Activated CD8-positive, alpha-beta memory T cell treated with anti-CD3 and anti-CD28 coated beads, Interleukin-2, amount 50 U/mL, for 4 hours (primary cell): Measurements from ENCODE around the gene ODAD3.
"Not testable (repeated sequence)": the region's sequence is repeated elsewhere in the genome, so short reads cannot be mapped to it uniquely, and the experiment has no call there.

Experiments used
- DNase-seq: peaks from one replicate; pipeline ENCODE4 v3.0.0-alpha.2; 2020

Gene ODAD3

DNA sequence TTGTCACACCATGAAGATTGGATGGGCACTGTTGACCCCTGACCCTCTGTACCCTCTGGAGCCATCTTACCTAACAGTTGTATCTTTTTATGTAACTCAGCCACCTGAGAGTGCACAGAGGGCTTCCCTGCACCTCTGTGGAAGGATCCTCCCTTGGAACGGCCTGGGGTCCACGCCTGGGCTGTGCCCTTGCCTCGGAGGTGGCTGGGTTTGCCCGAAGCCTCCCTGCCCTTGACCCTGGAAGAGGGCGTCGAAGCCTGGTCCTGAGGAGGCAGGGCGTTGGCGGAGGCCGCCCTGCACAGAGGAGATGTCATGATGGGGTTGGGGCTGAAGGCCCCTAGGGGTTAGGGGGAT lies 241 bp downstream of the ODAD3 start:
- no peak for DNase-seq

- not testable (repeated sequence) for DNase-seq
These were observed 1.4 kb downstream of the ODAD3 start for GRCh38 chr19:11433526-11433925.

- DNase-seq: no peak
These were observed 8.3 kb downstream of the ODAD3 start for GRCh38 chr19:11426656-11427055.

GRCh38 chr19:11425719-11426457 lies 9.0 kb downstream of the ODAD3 start:
- no peak for DNase-seq

DNA sequence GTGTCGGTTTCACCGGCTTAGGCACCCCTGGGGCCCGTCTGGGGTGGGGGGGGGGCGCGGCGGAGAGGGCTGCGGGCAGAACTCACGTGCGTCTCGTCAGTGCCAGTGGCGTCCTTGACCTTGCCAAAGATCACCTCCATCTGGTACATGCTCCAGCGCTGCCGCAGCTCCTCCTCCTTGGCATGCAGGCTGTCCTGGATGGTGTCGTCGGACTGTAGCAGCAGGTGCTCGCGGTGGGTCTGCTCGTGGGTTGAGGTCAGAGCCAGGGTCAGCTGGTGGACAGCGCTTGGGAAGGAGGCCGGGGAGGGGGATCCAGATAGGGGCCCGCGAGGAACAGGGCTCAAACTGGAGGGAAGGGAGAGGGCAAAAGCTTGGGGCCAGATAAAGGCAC lies 11.1 kb downstream of the ODAD3 start:
- DNase-seq: no peak

- no peak for DNase-seq
These were observed 11.6 kb downstream of the ODAD3 start for GRCh38 chr19:11423164-11423790.

DNA sequence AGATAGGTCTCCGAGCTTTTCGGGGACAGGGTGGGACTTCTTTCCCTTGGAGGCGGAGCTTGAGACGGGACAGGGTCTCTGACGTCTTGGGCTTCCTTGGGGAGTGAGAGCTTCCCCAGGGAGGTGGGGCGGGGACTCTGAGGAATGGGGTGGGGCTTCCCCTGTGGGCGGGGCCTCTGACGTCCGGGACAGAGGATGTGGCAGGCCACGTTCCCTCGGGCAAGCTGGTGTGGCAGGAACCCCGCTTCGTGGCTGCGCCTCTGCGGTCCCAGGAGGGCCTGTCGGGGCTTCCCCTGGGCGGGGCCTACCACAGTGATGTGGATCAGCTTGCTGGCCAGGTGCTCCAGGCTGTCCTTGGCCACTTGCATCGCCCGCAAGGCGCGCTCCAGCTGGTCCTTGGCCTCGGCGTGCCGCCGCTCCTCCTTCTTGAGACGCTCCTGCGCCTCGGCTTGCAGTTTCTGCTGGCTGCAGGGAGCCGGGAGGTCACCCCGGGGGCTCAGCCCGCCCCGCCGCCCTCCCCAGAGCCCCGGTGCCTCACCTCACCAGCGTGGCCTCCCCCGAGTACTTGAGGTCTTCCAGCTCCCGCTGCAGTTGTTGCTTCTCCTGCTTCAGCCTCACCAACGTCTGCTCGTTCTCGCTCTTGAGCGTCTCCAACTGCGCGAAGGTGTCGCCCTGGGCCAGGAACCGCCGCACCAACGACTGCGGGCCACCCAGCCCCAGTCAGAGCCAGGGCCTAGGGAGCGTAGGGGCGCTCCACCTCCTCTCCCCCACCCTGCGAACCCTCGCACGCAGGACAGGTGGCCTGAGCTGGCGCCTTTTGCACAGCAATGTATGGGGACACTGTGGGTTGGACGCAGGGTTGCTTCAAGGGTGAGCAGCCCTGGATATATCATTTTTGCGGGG lies 12.5 kb downstream of the ODAD3 start:
- peak; percentile 50 for DNase-seq

- DNase-seq: no peak
These were observed 13.4 kb downstream of the ODAD3 start for GRCh38 chr19:11421371-11422098.

DNA sequence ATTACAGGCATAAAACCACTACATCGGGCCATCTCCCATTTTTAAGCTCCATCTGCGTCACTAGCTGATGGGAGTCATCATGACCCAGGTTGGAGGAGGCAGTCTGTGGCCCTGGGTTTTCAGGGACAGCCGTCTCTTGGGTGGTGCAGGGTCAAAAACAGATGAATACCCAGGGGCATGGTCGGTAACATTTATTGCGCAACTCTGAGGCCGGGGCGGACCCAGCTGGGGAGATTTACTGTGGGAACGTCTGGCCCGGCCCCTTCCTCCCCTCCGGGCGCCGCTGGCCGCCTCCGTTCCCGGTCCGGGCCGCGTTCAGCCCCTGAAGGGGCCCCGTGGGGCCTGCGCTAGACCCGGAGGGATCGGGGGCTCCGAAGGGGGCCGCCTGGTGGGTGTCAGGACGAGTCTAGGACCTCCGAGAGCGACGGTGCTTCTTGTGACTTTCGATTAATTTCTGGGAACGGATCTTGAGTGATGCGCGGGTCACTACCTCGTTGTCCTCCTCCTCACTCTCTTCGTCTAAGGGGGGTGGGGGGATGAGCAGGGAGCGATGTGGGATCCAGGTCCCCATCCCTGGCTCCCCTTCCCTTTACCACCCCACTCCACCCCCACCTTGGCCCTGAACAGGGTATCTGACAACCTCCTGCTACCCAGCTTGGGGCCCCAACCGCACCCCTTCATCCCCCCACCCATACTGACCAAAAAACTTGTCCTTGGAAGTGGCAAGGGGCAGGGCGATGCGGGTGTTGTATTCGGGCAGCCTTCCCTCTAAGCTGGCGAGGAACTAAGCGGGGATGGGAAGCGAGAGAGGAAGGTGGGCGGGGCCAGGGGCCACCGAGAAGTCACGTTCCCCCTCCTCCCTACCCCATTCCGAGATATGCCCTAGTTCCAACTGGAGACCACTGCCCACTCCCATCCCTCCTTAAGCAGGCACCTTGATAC lies 14.2 kb downstream of the ODAD3 start:
- no peak for DNase-seq

DNA sequence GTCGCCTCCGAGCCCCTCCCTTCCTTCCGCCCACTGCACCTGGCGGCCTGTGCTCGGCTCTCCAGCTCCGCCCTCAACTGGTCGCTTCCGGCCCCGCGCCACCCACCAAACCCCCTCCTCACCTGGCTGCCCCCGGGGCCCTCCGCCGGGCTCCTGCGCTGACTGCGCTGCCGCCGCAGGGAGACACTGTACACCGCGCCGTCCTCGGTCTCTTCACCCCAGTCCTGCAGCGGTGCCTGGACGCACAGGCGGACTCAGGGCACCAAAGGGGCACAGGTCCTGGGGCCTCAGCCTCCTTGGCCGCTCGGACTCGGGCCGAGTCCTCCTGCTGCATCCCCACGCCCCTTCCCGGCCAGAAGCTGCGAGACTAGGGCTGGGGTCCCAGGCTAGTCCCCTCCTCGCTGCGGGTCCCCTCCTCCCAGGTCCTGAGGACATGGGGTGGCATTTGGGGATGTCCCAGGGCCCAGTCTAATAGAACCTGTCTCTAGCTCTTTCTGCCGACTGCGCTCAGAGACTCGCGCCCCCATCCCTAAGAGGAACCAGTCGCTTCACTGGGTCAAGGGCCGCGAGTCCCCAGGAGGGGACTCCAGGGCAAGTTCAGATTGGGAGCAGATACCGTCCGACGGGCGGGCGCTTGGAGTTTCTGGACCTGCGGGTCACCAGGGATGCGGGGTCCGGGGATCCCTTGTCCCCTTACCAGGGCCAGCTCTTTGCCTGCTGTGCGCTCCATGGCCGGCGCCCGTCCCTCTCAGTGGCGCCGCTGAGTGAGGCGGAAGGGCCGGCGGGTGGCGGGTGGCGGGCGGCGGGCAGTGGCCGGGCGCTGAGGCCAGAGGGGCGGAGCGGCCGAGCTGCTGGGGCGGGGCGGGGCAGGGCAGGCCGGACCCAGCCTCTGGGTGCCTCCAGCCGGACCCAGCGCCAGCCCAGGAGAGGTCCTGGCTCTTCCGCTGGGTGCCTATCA lies 16.1 kb downstream of the ODAD3 start, which contains the start of gene RGL3:
Gene RGL3, minus strand, starts transcription at position 766 of the 958 bp plus-strand sequence. Its CDS starts 36 bp downstream, at position 730.
- no peak for DNase-seq

- DNase-seq: no peak
These were observed 16.8 kb downstream of the ODAD3 start for GRCh38 chr19:11418094-11418548.

DNA sequence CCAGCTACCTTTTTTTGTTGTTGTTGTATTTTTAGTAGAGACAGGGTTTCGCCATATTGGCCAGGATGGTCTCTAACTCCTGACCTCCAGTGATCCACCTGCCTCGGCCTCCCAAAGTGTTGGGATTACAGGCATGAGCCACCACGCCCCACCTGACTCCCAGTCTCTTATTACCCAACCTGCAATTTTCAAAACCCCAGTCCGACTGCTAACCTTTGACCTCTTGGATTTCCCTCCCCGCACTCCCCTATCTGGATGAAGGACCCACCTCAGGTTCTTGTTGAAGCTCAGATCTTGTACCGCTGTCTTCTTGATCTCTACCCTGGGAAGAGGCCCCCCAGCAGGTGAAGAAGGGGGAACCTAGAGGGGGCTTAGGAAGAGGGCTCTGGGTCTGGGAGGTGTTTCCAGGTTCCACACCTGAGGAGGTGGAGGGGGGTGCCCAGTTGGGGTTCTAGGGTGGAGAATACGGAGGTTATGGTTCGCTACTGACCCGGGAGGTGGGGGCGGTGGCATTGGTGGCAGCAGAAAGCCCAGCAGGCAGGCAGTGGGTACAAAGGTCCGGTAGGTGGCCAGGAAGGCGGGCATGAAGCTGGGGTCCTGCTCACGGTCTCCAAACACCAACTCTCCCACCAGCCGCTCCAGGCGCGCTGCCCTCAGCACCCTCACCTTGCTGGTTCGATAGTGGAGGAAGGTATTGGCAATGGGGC lies 18.4 kb downstream of the ODAD3 start:
- DNase-seq: no peak

DNA sequence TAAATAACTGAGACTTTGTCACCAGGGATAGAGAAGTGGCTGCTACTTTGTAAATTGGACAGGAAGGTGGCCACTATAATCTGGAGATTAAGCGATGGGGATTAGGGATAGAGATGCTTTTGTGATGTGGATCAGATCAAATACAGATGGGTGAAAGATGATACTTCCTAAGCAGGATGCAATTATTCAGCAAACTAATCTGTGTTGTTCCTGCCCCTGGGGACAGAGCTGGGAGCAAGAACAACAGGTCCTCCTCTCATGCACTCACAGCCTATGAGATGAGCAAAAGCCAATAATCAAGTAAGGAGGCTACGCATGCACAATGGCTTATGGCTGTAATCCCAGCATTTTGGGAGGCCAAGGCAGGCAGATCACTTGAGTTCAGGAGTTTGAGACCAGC lies 20.4 kb downstream of the ODAD3 start:
- no peak for DNase-seq

DNA sequence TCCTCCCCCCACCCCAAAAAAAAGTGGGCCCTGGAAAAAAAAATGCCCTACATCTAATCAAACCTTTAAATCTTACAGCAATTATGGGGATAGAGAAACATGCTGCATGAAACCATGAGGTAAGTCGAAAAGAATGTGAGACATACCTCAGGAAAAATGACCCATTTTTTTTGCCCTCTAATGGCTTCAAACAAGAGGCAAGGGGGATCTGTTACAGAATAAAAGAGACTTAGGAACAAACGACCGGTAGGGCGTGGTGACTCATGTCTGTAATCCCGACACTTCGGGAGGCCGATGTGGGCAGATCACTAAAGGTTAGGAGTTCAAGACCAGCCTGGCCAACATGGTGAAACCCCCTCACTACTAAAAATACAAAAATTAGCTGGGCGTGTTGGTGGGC lies 24.2 kb downstream of the ODAD3 start:
- no peak for DNase-seq

DNA sequence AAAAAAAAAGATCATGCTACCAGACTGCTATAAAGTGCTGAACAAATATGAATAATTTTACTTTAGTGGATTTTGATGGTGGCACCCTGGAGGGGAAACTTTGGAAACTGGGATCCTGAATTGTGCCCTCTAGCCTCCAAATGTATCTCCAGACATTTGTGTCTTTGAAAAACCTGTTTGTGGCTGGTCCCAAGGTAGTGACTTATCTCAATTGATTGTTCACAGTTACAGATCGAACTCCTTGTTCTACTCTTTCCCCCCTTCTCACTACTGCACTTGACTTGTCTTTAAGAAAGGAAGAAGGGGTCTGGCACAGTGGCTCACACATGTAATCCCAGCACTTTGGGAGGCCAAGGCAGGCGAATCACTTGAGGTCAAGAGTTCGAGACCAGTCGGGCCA lies 26.3 kb downstream of the ODAD3 start:
- no peak for DNase-seq

- not testable (repeated sequence) for DNase-seq
These were observed 28.2 kb downstream of the ODAD3 start for GRCh38 chr19:11406703-11407236.

DNA sequence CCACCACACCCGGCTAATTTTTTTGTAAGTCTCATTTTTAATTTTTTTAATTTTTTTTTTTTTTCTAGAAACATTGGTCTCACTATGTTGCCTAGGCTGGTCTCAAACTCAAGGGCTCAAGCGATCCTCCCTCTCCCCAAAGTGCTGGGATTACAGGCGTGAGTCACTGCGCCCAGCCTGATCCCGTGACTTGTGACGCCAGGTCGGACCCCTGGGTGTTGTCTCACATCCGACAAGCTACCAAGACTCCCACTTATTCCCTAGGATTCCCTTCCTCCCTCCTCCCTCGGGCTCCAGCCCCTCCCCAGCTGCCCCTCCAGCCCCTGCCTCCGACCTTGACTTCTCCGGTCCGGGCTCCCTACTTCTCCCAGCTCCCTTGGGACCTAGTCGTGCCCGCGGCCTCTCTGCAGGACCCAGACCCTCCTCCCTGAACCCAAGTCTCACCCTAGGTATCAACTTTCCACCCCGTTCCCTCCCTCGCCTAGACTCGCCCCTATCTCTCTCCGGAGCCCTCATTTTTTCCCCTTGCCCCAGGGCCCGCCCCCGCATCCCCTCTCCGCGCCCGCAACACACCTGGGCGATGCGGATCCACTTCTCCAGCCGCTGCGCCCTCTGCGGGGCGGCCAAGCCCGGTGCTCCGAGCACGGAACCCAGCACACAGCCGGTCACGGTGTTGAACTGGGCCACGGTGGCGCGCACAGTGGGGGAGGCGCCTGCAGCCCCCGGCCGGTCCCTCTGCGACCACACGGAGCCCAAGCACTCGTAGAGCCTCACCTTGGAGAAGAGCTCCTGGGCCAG lies 28.9 kb downstream of the ODAD3 start:
- peak; percentile 45 for DNase-seq

DNA sequence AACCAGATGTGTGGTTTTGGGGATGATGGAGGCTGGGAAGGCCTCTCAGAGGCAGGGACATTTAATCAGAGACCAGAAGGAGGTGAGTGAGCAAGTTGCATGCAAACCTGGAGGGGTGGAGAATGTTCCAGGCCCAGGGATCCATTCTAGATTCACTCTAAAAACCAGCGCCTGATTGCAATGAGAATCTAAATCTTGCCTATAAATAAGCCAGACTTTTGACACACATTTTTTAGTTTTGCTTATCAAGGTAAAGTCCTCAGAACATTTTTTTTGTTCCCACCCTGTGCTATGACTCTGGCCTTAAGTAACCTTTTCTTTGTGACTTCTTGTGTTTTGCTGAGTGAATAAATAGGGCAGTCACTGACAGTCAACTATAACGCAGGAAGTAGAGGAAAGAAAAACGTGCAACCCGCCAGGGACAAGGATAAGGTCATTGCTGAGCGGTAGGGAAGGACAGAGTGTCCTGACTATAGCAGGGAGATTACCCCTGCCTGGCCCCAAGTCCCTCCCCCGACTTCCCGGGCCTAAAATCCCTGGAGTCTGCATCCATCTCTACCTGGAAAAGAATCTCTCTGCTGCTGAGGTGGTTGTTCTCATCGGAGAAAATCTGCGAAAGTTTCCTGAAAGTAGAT lies 30.2 kb downstream of the ODAD3 start:
- no peak for DNase-seq
